ENCODE measurements around the gene HMCN2.

HMCN2 gene

DNA sequence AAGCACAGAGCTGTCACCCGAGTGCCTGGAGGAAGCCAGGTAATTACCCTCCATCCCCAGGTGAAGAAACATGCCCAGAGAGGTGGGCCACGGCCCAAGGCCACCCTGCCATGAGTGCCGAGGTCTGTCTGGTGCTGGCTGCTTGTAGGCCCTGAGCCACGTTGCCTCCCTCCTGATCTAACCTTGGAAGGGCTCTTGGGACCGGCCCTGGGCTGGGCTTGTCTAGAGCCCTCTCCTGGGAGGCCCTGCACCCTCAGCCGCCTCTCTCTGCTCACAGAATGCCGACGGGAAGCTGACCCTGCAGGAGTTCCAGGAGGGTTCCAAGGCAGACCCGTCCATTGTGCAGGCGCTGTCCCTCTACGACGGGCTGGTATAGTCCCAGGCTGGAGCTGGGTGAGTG lies 39.4 kb upstream of the HMCN2 start:
- H3K27me3 ChIP-seq (replicated peaks; ENCODE audit: insufficient read depth, low read length) = peaks cover 75% of the 10 kb centered on the region
- no peaks in the 10 kb centered on the region for H3K79me2 ChIP-seq (ENCODE audit: low read length)
- no peaks in the 10 kb centered on the region for H3K36me3 ChIP-seq (replicated peaks; ENCODE audit: insufficient read depth, low read length)
- H3K9ac ChIP-seq (ENCODE audit: low read length) = no peak overlapping the region
- H3K9me3 ChIP-seq (replicated peaks; ENCODE audit: insufficient read depth, low read length) = no peaks in the 10 kb centered on the region
- no peaks in the 10 kb centered on the region for H3K4me1 ChIP-seq (ENCODE audit: low read length)
- no peak overlapping the region for H3K4me2 ChIP-seq (ENCODE audit: low read depth, low read length)
- no peaks in the 10 kb centered on the region for H3K9me2 ChIP-seq (replicated peaks; ENCODE audit: insufficient read depth, low read length)
- TF ChIP-seq EZH2phosphoT487 (IDR thresholded peaks at IDR 0.05; ENCODE audit: low read length) (no peak), EZH2 (optimal IDR thresholded peaks at IDR 0.05; ENCODE audit: low read depth, low read length) (no peak)
- TF ChIP-seq, protein P1, sequence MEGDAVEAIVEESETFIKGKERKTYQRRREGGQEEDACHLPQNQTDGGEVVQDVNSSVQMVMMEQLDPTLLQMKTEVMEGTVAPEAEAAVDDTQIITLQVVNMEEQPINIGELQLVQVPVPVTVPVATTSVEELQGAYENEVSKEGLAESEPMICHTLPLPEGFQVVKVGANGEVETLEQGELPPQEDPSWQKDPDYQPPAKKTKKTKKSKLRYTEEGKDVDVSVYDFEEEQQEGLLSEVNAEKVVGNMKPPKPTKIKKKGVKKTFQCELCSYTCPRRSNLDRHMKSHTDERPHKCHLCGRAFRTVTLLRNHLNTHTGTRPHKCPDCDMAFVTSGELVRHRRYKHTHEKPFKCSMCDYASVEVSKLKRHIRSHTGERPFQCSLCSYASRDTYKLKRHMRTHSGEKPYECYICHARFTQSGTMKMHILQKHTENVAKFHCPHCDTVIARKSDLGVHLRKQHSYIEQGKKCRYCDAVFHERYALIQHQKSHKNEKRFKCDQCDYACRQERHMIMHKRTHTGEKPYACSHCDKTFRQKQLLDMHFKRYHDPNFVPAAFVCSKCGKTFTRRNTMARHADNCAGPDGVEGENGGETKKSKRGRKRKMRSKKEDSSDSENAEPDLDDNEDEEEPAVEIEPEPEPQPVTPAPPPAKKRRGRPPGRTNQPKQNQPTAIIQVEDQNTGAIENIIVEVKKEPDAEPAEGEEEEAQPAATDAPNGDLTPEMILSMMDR (IDR thresholded peaks at IDR 0.05; ENCODE audit: low read length) = no peak
- no peak overlapping the region for H3K4me3 ChIP-seq (ENCODE audit: low read length)
- no peak overlapping the region for H3K27ac ChIP-seq (ENCODE audit: low read length)
- no peaks in the 10 kb centered on the region for H3F3A ChIP-seq (ENCODE audit: insufficient read depth, low read length)
- no peak overlapping the region for H2AFZ ChIP-seq (ENCODE audit: low read length)
- no peak for DNase-seq
- no peaks in the 10 kb centered on the region for H4K20me1 ChIP-seq (ENCODE audit: insufficient read depth, low read length)

DNA sequence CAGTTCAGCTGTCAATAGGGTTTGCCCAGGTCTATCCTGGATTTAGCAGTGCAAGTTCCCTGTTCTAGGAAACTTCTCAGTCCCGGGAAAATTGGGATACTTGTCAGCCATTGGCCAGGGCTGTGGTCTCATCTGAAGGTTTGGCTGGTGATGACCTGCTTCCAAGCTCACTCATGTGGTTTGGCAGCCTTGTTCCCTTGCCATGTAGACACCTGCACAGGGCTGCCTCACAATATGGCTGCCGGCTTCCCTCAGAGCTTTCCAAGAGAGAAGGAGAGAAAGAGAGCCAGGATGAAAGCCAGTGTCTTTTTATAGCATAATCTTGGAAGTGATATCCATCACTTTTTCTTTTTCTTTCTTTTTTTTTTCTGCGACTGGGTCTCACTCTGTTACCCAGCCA lies 37.7 kb upstream of the HMCN2 start:
- H3K27me3 ChIP-seq (replicated peaks; ENCODE audit: insufficient read depth, low read length) = peaks cover 82% of the 10 kb centered on the region
- TF ChIP-seq, protein P1 (IDR thresholded peaks at IDR 0.05; ENCODE audit: low read length) = no peak
- TF ChIP-seq EZH2phosphoT487 (IDR thresholded peaks at IDR 0.05; ENCODE audit: low read length) (no peak), EZH2 (optimal IDR thresholded peaks at IDR 0.05; ENCODE audit: low read depth, low read length) (no peak)
- no peak overlapping the region for H3K4me2 ChIP-seq (ENCODE audit: low read depth, low read length)
- H3K4me1 ChIP-seq (ENCODE audit: low read length) = no peaks in the 10 kb centered on the region
- H3K36me3 ChIP-seq (replicated peaks; ENCODE audit: insufficient read depth, low read length) = no peaks in the 10 kb centered on the region
- H2AFZ ChIP-seq (ENCODE audit: low read length) = no peak overlapping the region
- no peaks in the 10 kb centered on the region for H3K79me2 ChIP-seq (ENCODE audit: low read length)
- H3K4me3 ChIP-seq (ENCODE audit: low read length) = no peak overlapping the region
- no peaks in the 10 kb centered on the region for H3F3A ChIP-seq (ENCODE audit: insufficient read depth, low read length)
- no peak overlapping the region for H3K9ac ChIP-seq (ENCODE audit: low read length)
- no peaks in the 10 kb centered on the region for H3K9me3 ChIP-seq (replicated peaks; ENCODE audit: insufficient read depth, low read length)
- no peaks in the 10 kb centered on the region for H4K20me1 ChIP-seq (ENCODE audit: insufficient read depth, low read length)
- DNase-seq = no peak
- H3K9me2 ChIP-seq (replicated peaks; ENCODE audit: insufficient read depth, low read length) = no peaks in the 10 kb centered on the region
- no peak overlapping the region for H3K27ac ChIP-seq (ENCODE audit: low read length)

DNA sequence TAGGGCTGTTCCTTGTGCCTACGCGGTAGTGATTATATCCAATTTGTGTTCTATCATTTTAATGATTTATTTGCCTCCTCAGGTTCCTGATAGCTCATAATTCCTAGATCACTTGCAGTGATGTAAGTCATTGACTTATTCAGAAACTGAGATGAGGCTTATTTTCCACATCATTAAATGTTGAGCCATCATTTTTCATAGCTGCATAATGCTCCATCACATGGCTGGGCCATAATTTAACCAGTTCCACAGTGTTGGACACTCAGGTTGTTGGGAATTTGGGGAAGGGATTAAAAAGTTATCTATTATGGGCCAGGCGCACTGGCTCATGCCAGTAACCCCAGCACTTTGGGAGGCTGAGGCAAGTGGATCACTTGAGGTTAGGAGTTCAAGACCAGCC lies 35.8 kb upstream of the HMCN2 start:
- no peak for DNase-seq
- Histone ChIP-seq H3F3A (ENCODE audit: insufficient read depth, low read length) (no peaks in the 10 kb centered on the region), H3K4me1 (ENCODE audit: low read length) (no peaks in the 10 kb centered on the region), H3K4me2 (ENCODE audit: low read depth, low read length) (no peak overlapping the region), H3K27ac (ENCODE audit: low read length) (no peak overlapping the region), H3K79me2 (ENCODE audit: low read length) (no peaks in the 10 kb centered on the region), H3K4me3 (ENCODE audit: low read length) (no peak overlapping the region), H3K9me3 (replicated peaks; ENCODE audit: insufficient read depth, low read length) (no peaks in the 10 kb centered on the region), H2AFZ (ENCODE audit: low read length) (no peak overlapping the region), H4K20me1 (ENCODE audit: insufficient read depth, low read length) (no peaks in the 10 kb centered on the region), H3K27me3 (replicated peaks; ENCODE audit: insufficient read depth, low read length) (peaks cover 87% of the 10 kb centered on the region), H3K36me3 (replicated peaks; ENCODE audit: insufficient read depth, low read length) (no peaks in the 10 kb centered on the region), H3K9ac (ENCODE audit: low read length) (no peak overlapping the region), H3K9me2 (replicated peaks; ENCODE audit: insufficient read depth, low read length) (no peaks in the 10 kb centered on the region)
- TF ChIP-seq, protein P1 (IDR thresholded peaks at IDR 0.05; ENCODE audit: low read length) = no peak
- TF ChIP-seq EZH2 (optimal IDR thresholded peaks at IDR 0.05; ENCODE audit: low read depth, low read length) = no peak
- TF ChIP-seq EZH2phosphoT487 (IDR thresholded peaks at IDR 0.05; ENCODE audit: low read length) = no peak
